CD4-positive, alpha-beta T cell treated with Interleukin-10 for 1 hour (primary cell): Measurements from ENCODE around the gene THBS2.
"Not testable (repeated sequence)": the region's sequence is repeated elsewhere in the genome, so short reads cannot be mapped to it uniquely, and the experiment has no call there.

Source experiments
- DNase-seq: peaks from one replicate; pipeline ENCODE4 v3.0.0-alpha.2; 2020

THBS2 gene

GRCh38 chr6:169271158-169271876 is 17.7 kb upstream of the THBS2 start:
- no peak for DNase-seq

- not testable (repeated sequence) for DNase-seq
Observed at GRCh38 chr6:169270077-169270380, 16.4 kb upstream of the THBS2 start.

GRCh38 chr6:169269180-169270076 is 15.8 kb upstream of the THBS2 start:
- no peak for DNase-seq

GRCh38 chr6:169268276-169268675 is 14.6 kb upstream of the THBS2 start:
- no peak for DNase-seq

- no peak for DNase-seq
Observed at GRCh38 chr6:169266746-169267591, 13.3 kb upstream of the THBS2 start.

DNA sequence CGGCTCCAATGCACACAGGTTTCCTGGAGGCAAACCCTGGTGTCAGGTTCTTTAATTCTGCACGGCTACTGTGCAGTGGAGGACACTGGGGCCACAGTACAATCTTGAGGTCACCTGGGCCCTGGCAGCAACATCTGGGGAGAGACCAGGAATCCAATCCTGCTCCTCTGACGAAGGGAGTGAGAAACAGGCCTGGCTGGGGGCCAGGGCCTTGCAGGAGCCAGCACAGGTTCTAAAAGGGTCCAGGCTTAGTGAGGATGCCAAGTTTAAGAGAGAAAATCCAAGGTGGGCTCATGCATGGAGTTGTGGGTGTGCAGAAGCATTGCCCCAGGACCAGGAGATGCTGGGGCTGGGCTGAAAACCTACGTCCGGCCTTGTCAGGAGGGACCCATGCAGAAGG is 12.6 kb upstream of the THBS2 start:
- DNase-seq, result no peak

DNA sequence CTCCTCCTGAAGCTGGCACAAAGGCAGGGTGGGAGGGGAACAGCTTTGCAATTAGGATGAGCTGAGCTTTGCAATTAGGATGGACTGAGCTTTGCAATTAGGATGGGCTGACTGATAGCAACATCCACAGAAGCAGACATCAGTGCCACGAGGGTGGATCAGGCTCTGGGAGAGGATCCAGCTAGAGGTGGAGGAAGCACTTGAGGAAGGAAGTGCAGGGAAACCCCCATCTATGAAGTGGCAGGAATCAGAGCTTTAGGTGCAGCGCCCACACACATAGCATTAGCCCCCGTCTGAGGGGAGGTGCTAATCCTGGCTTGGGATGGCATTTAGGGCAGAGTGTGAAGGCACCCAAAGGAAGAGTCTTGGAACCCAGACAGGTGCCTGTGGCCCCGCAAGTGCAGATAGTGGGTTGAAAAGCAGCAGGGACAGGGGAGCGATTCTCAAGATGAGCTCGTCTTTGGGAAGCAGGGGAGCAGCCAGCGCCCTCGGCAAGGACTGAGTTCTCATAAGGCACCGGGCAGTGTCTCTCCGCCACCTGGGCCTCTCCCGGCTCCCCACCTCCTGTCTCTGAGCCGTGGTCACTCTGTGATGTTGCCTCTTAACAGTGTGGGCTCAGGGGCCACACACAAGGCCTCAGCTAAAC is 12.0 kb upstream of the THBS2 start:
- no peak for DNase-seq

- no peak for DNase-seq
Observed at GRCh38 chr6:169263836-169264608, 10.4 kb upstream of the THBS2 start.

GRCh38 chr6:169263374-169263773 is 9.7 kb upstream of the THBS2 start:
- no peak for DNase-seq

- not testable (repeated sequence) for DNase-seq
Observed at GRCh38 chr6:169262602-169263001, 9.0 kb upstream of the THBS2 start.

- DNase-seq, result no peak
Observed at GRCh38 chr6:169256518-169256917, 2.9 kb upstream of the THBS2 start.

- DNase-seq, result no peak
Observed at GRCh38 chr6:169256061-169256460, 2.4 kb upstream of the THBS2 start.

- DNase-seq, result no peak
Observed at GRCh38 chr6:169255643-169256042, 2.0 kb upstream of the THBS2 start.

GRCh38 chr6:169254456-169255316 is 1.0 kb upstream of the THBS2 start:
- DNase-seq, result no peak

GRCh38 chr6:169252505-169253189 is 999 bp downstream of the THBS2 start:
- no peak for DNase-seq

DNA sequence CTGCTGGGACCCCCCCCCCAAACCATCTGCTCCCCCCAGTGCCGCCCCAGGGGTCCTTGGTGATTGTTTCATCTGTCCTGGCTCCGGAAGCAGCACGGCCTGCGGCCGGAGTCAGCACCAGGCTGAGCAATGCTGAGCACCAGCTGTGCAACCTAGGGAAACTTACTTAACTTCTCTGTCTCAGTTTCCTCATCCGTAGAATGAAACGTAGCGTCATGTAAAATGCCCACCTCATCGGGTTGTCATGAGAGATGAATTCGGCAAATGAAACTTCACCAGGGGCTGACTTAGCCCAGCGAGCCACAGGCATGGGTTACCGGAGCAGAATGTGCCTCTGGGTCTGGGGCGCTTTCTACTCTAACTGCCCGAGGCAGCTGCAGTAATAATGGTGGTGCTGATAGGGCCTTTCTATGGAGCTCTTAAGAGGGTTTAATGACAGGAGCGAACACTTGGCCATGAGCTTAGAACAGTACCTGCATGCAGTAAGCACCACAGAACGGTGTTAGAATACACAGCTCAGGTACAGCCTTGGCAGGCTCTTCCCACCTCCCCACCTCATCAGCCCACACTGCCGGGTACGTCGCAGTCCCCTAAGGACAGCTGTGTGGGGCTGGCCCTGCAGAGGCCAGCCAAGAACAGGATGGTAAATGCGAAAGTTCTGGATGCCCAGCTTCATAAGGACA is 1.7 kb downstream of the THBS2 start:
- no peak for DNase-seq

GRCh38 chr6:169251371-169251802 is 2.3 kb downstream of the THBS2 start:
- no peak for DNase-seq

DNA sequence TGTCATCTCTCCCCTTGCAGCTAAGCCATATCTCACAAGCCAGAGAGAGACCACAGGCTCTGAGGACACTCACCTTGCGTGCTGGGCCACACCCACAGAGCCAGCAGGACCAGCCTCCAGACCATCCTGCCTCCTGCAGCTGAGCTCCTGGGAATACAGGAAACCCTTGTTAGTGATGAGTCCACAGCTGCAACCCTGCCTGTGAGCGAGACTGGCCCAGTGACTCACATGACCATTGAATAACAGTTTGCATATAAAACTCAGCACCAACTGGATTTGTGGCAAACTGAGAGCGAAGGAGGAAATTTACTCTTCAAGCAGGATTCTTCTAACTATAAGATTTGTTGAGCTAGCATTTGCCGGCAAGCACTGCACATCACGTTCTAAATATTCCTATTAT is 3.0 kb downstream of the THBS2 start:
- DNase-seq, result no peak

DNA sequence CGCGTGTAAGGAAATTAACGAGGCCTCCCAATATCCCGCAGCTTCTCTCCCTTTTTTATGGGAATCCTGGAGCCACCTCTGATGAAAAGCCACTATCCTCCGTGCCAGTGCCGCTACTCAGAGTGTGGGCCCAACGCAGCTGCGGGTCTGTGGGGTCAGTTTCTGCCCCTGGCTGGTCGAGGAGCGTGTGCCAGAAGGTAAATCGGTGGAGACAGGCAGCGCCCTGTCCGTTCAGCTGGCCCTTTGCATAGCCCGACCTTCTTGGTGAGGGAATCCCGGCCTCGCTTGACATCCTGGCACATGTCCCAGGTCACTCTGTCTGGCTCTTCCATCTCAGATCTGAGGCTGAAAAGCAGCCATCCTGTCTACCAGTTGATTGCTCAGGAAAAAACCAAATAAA is 4.6 kb downstream of the THBS2 start:
- no peak for DNase-seq

- no peak for DNase-seq
Observed at GRCh38 chr6:169248521-169248971, 5.1 kb downstream of the THBS2 start.
